H1 (cell line): ENCODE measurements around the gene PDE6B. TPM values are rescaled to one million over a fixed set of nuclear protein-coding genes. Genes with fewer than 3 reads are reported as not detected.

ENCODE experiments used
- CTCF ChIA-PET: fragments of 300-600 bp; sonication (Branson Sonifier 250); formaldehyde crosslinking; loops from one replicate; lab custom pipeline; 2021; ENCODE audit not compliant: partially characterized antibody; lab: Charles Lee
- POLR2A ChIA-PET: fragments of 300-600 bp; sonication (Branson Sonifier 250); formaldehyde crosslinking; loops from one replicate; lab custom pipeline; 2021; ENCODE audit warnings: inconsistent platforms; ENCODE audit not compliant: partially characterized antibody; lab: Charles Lee
- DNase-seq, 2 experiments: peaks; one replicate each; pipeline versions ENCODE4 v3.0.0 to v3.0.0-alpha.2; 2010 to 2022; ENCODE audit warnings: low spot score in 2 of 2, low read depth in 1 of 2, mixed read lengths in 1 of 2
- FAIRE-seq: peaks from 2 replicates; lab custom pipeline; 2011; peaks lifted over from hg19 to GRCh38; lab: Jason Lieb, UNC
- H2AFZ ChIP-seq: 2 replicates; pipeline ENCODE4 v1.8.1; 2012; ENCODE audit warnings: low read length, inconsistent platforms
- H2AK5ac ChIP-seq: 2 replicates; pipeline ENCODE4 v1.6.1; 2013; ENCODE audit warnings: low read depth, low read length
- H2BK120ac ChIP-seq: replicated peaks from 2 replicates; pipeline ENCODE3; 2013; ENCODE audit warnings: low read depth, low read length, inconsistent platforms
- H2BK12ac ChIP-seq: 2 replicates; pipeline ENCODE4 v1.6.1; 2013; ENCODE audit warnings: low read depth, low read length
- H2BK15ac ChIP-seq: 2 replicates; pipeline ENCODE4 v1.6.1; 2013; ENCODE audit warnings: low read length
- H2BK20ac ChIP-seq: 2 replicates; pipeline ENCODE4 v1.6.1; 2013; ENCODE audit warnings: low read length
- H2BK5ac ChIP-seq: 2 replicates; pipeline ENCODE4 v1.6.1; 2013; ENCODE audit warnings: low read depth, low read length
- H3K14ac ChIP-seq: 2 replicates; pipeline ENCODE4 v1.6.1; 2013; ENCODE audit warnings: inconsistent platforms; ENCODE audit not compliant: insufficient read length
- H3K18ac ChIP-seq: 2 replicates; pipeline ENCODE4 v1.6.1; 2013; ENCODE audit warnings: low read length; ENCODE audit errors: extremely low read depth
- H3K23ac ChIP-seq: 2 replicates; pipeline ENCODE4 v1.6.1; 2013; ENCODE audit warnings: inconsistent platforms; ENCODE audit not compliant: insufficient read length
- H3K23me2 ChIP-seq: 2 replicates; pipeline ENCODE4 v1.6.1; 2013; ENCODE audit warnings: low read depth, low read length
- H3K27ac ChIP-seq: 2 replicates; pipeline ENCODE4 v1.6.1; 2011; ENCODE audit warnings: low read depth, low read length, inconsistent platforms
- H3K27me3 ChIP-seq, 4 experiments: replicated peaks in 1 of 4; 1 replicate in 1 of 4; 2 replicates in 3 of 4; pipeline versions ENCODE4 v1.6.1 to v1.8.1; 2011 to 2013; ENCODE audit warnings: low read length in 3 of 4, mild to moderate bottlenecking in 3 of 4, inconsistent platforms in 2 of 4, mixed read lengths in 2 of 4, moderate library complexity in 1 of 4; ENCODE audit not compliant: control insufficient read depth in 3 of 4, insufficient read depth in 3 of 4; ENCODE audit errors: extremely low read depth in 1 of 4
- H3K36me3 ChIP-seq, 4 experiments: 2 replicates each; pipeline versions ENCODE4 v1.6.1 to v1.8.1; 2011 to 2013; ENCODE audit warnings: mild to moderate bottlenecking in 4 of 4, low read length in 3 of 4, moderate library complexity in 2 of 4, control low read depth in 1 of 4, inconsistent platforms in 1 of 4; ENCODE audit not compliant: insufficient read depth in 4 of 4, control insufficient read depth in 2 of 4
- H3K4ac ChIP-seq: replicated peaks from 2 replicates; pipeline ENCODE3; 2013; ENCODE audit warnings: low read length, low read depth, mixed read lengths, inconsistent platforms; ENCODE audit not compliant: insufficient read length
- H3K4me1 ChIP-seq, 4 experiments: replicated peaks in 1 of 4; 1 replicate in 1 of 4; 2 replicates in 3 of 4; pipeline versions ENCODE4 v1.6.1 to v1.8.1; 2011 to 2013; ENCODE audit warnings: low read length in 3 of 4, inconsistent platforms in 2 of 4, mixed read lengths in 1 of 4; ENCODE audit not compliant: insufficient read depth in 4 of 4, control insufficient read depth in 3 of 4
- H3K4me2 ChIP-seq, 2 experiments: 2 replicates each; pipeline versions ENCODE4 v1.6.1 to v1.8.1; 2011 to 2013; ENCODE audit warnings: low read depth in 2 of 2, low read length in 2 of 2, control low read depth in 1 of 2, inconsistent platforms in 1 of 2, mild to moderate bottlenecking in 1 of 2; ENCODE audit not compliant: insufficient read depth in 1 of 2
- H3K4me3 ChIP-seq, 4 experiments: fragments of 200-600, 300-600 bp in 1 of 4; sonication (generic), shearing (Covaris generic), sonication (Bioruptor Twin) in 1 of 4; 2 replicates each; pipeline versions ENCODE4 v1.5.1 to v1.8.1; 2011 to 2016; ENCODE audit warnings: low read length in 4 of 4, low read depth in 3 of 4, control low read depth in 2 of 4, inconsistent platforms in 2 of 4, mild to moderate bottlenecking in 2 of 4, mixed read lengths in 1 of 4, moderate library complexity in 1 of 4; ENCODE audit not compliant: insufficient read depth in 2 of 4; ENCODE audit errors: extremely low read depth in 1 of 4
- H3K56ac ChIP-seq: replicated peaks from 2 replicates; pipeline ENCODE3; 2013; ENCODE audit warnings: low read depth, mild to moderate bottlenecking, mixed read lengths, low read length, inconsistent platforms; ENCODE audit not compliant: insufficient read length
- H3K79me1 ChIP-seq: 2 replicates; pipeline ENCODE4 v1.6.1; 2013; ENCODE audit warnings: low read depth, low read length, control low read depth
- H3K79me2 ChIP-seq, 2 experiments: 2 replicates each; pipeline versions ENCODE4 v1.6.1 to v1.8.1; 2012 to 2013; ENCODE audit warnings: low read length in 2 of 2, mild to moderate bottlenecking in 2 of 2, inconsistent platforms in 1 of 2; ENCODE audit not compliant: insufficient read depth in 2 of 2, control insufficient read depth in 1 of 2
- H3K9ac ChIP-seq, 4 experiments: replicated peaks in 1 of 4; 1 replicate in 1 of 4; 2 replicates in 3 of 4; pipeline versions ENCODE4 v1.6.1 to v1.8.1; 2011 to 2013; ENCODE audit warnings: low read depth in 3 of 4, low read length in 3 of 4, control low read depth in 2 of 4, mild to moderate bottlenecking in 2 of 4, moderate library complexity in 2 of 4, inconsistent platforms in 1 of 4; ENCODE audit errors: extremely low read depth in 1 of 4
- H3K9me3 ChIP-seq, 2 experiments: 2 replicates each; pipeline versions ENCODE4 v1.6.1 to v1.8.1; 2012 to 2013; ENCODE audit warnings: mild to moderate bottlenecking in 2 of 2, moderate library complexity in 2 of 2, control low read depth in 1 of 2, inconsistent platforms in 1 of 2, low read depth in 1 of 2, low read length in 1 of 2, mixed read lengths in 1 of 2; ENCODE audit not compliant: insufficient read depth in 2 of 2
- H4K20me1 ChIP-seq, 2 experiments: replicated peaks in 1 of 2; 2 replicates each; pipeline versions ENCODE3 to v1.8.1; 2011 to 2013; ENCODE audit warnings: inconsistent platforms in 2 of 2, low read length in 2 of 2, mild to moderate bottlenecking in 1 of 2; ENCODE audit not compliant: insufficient read depth in 2 of 2, control insufficient read depth in 1 of 2
- H4K5ac ChIP-seq: 2 replicates; pipeline ENCODE4 v1.6.1; 2013; ENCODE audit warnings: low read length, low read depth, mixed read lengths, inconsistent platforms; ENCODE audit not compliant: insufficient read length
- H4K8ac ChIP-seq: 2 replicates; pipeline ENCODE4 v1.8.0; 2013; ENCODE audit warnings: mild to moderate bottlenecking, moderate library complexity, low read length, inconsistent platforms; ENCODE audit not compliant: insufficient read depth; ENCODE audit errors: extremely low read depth
- H4K91ac ChIP-seq: replicated peaks from 2 replicates; pipeline ENCODE3; 2013; ENCODE audit warnings: low read length, mixed read lengths, inconsistent platforms; ENCODE audit not compliant: insufficient read length
- BCL11A ChIP-seq, 2 experiments: IDR thresholded peaks; one replicate each; pipeline ENCODE4 v1.6.1; 2011; ENCODE audit warnings: low read depth in 2 of 2, low read length in 2 of 2, mild to moderate bottlenecking in 2 of 2
- CTCF ChIP-seq, 3 experiments: IDR thresholded peaks; 1 replicate in 2 of 3; 2 replicates in 1 of 3; pipeline versions ENCODE4 v1.5.1 to v1.6.1; 2011; ENCODE audit warnings: low read length in 3 of 3, mild to moderate bottlenecking in 3 of 3, inconsistent platforms in 2 of 3, low read depth in 1 of 3, moderate library complexity in 1 of 3; ENCODE audit not compliant: insufficient read depth in 1 of 3; ENCODE audit errors: control extremely low read depth in 1 of 3
- EGR1 ChIP-seq: IDR thresholded peaks from 2 replicates; pipeline ENCODE4 v1.6.1; 2011; ENCODE audit warnings: low read depth, low read length, borderline replicate concordance
- EP300 ChIP-seq, 2 experiments: IDR thresholded peaks; 1 replicate in 1 of 2; 2 replicates in 1 of 2; pipeline ENCODE4 v1.6.1; 2011 to 2012; ENCODE audit warnings: low read depth in 2 of 2, low read length in 2 of 2, mild to moderate bottlenecking in 2 of 2, borderline replicate concordance in 1 of 2, inconsistent platforms in 1 of 2, moderate library complexity in 1 of 2
- HDAC6 ChIP-seq: IDR thresholded peaks from one replicate; pipeline ENCODE4 v1.7.1; 2012; ENCODE audit warnings: low read depth, mild to moderate bottlenecking, inconsistent platforms, low read length, moderate library complexity
- JUN ChIP-seq: IDR thresholded peaks from 2 replicates; pipeline ENCODE4 v1.6.1; 2011; ENCODE audit warnings: low read depth, mild to moderate bottlenecking, improper control_type of control experiment, low read length
- SIRT6 ChIP-seq: IDR thresholded peaks from one replicate; pipeline ENCODE4 v1.7.1; 2012; ENCODE audit warnings: low read length, inconsistent platforms
- SP4 ChIP-seq: IDR thresholded peaks from 2 replicates; pipeline ENCODE4 v1.6.1; 2012; ENCODE audit warnings: low read length, inconsistent platforms
- YY1 ChIP-seq: IDR thresholded peaks from 2 replicates; pipeline ENCODE4 v1.6.1; 2011; ENCODE audit warnings: low read depth, mild to moderate bottlenecking, low read length
- ZNF274 ChIP-seq: IDR thresholded peaks from 2 replicates; pipeline ENCODE4 v1.7.0; 2012; ENCODE audit warnings: low read length, borderline replicate concordance; ENCODE audit errors: extremely low read depth
- WGBS, 2 experiments: shearing (Covaris generic) in 1 of 2; methylation state at CpG; one replicate each; pipeline versions ENCODE4 v1.1.6 to v1.1.7; 2013 to 2015; ENCODE audit warnings: low lambda C conversion rate in 2 of 2, mixed read lengths in 2 of 2, inconsistent platforms in 1 of 2, low coverage in 1 of 2, missing lambda C conversion rate in 1 of 2; ENCODE audit not compliant: insufficient replicate concordance in 2 of 2, insufficient coverage in 1 of 2, insufficient read length in 1 of 2; ENCODE audit errors: extremely low coverage in 1 of 2, missing lambda C conversion rate in 1 of 2; 5-methylcytosine and 5-hydroxymethylcytosine counted together
- polyA plus RNA-seq, 7 experiments: library from polyadenylated mRNA; depleted of rRNA in 3 of 7; stranded (reverse) in 5 of 7; unstranded in 2 of 7; fragments of >200 nt in 5 of 7; fragments of 200-250 nt in 2 of 7; gene quantifications; 1 replicate in 5 of 7; 2 replicates in 1 of 7; 4 replicates in 1 of 7; pipeline versions ENCODE4 v1.2.1 to v1.2.3, GENCODE V29; 2011 to 2013; ENCODE audit warnings: missing spikeins in 2 of 7, mixed read lengths in 2 of 7
- total RNA-seq: library from RNA; stranded (reverse); fragmentation: NEBNext Ultra II Directional; extraction: Animal tissue kit (Norgen Biotek cat#: 25700); gene quantifications from 2 replicates; pipeline ENCODE4 v1.2.1, GENCODE V29; 2021
- TF ChIP-seq, protein P1 (sequence below): IDR thresholded peaks from 2 replicates; pipeline ENCODE4 v1.6.1; 2011; ENCODE audit warnings: low read length, improper control_type of control experiment

PDE6B gene
- total and polyA plus RNA-seq, 2 of the 8 experiments (the other 6 are each of a cell fraction or from before 2014, with no cell fraction given): 4.1 to 8.4 TPM

GRCh38 chr4:630656-631055 lies 5.3 kb downstream of the PDE6B start:
- Histone ChIP-seq H4K8ac (no peak overlapping the region), H3K4me3 (no peak overlapping the region), H3K9me3 (peaks cover 10 to 11% of the 10 kb centered on the region in 2 experiments; a peak in 3 of 4 replicates), H3K79me2 (no peaks in the 10 kb centered on the region), H3K14ac (no peak overlapping the region), H2AFZ (no peak overlapping the region), H3K27ac (no peak overlapping the region), H3K79me1 (no peaks in the 10 kb centered on the region), H3K9ac (no peak overlapping the region), H3K4me2 (no peak overlapping the region), H3K23me2 (no peaks in the 10 kb centered on the region), H3K4ac (no peak overlapping the region), H3K23ac (no peak overlapping the region), H2BK12ac (no peak overlapping the region), H2BK20ac (no peak overlapping the region), H3K18ac (no peak overlapping the region), H2BK5ac (no peak overlapping the region), H3K56ac (no peak overlapping the region), H3K4me1 (peaks cover 0 to under 1% (median 0%) of the 10 kb centered on the region in 4 experiments; a peak in 3 of 7 replicates), H3K27me3 (no peaks in the 10 kb centered on the region; a peak in 1 of 7 replicates), H4K20me1 (peaks cover 0 to 2% of the 10 kb centered on the region in 2 experiments), H2BK15ac (no peak overlapping the region), H2AK5ac (no peak overlapping the region), H2BK120ac (no peak overlapping the region), H4K91ac (no peak overlapping the region), H3K36me3 (no peaks in the 10 kb centered on the region), H4K5ac (no peak overlapping the region)
- POLR2A ChIA-PET: no interaction called here
- no peak for FAIRE-seq
- DNase-seq: no peak
- CTCF ChIA-PET: interaction anchor here (1.3 to 1.4 kb wide), 2 partner anchors 26 to 28 kb away, joined by 3 read pairs; no protein-coding TSS in a partner anchor
- 83% methylated on average over 5 of the region's 9 CpGs; no CpG with 5 or more reads in 1 of the 2 experiments for WGBS, 2 experiments
- TF ChIP-seq HDAC6 (no peak), BCL11A (IDR thresholded peaks at IDR 0.05; ENCODE audit: low read depth in 2 of 2, low read length in 2 of 2) (no peak), SP4 (no peak), YY1 (no peak), JUN (no peak), CTCF (IDR thresholded peaks at IDR 0.05; ENCODE audit: control extremely low read depth in 1 of 3, insufficient read depth in 1 of 3, low read depth in 1 of 3, low read length in 3 of 3) (no peak), SIRT6 (no peak), ZNF274 (no peak), EP300 (IDR thresholded peaks at IDR 0.05; ENCODE audit: borderline replicate concordance in 1 of 2, low read depth in 2 of 2, low read length in 2 of 2) (no peak), EGR1 (no peak)
- TF ChIP-seq, protein P1, sequence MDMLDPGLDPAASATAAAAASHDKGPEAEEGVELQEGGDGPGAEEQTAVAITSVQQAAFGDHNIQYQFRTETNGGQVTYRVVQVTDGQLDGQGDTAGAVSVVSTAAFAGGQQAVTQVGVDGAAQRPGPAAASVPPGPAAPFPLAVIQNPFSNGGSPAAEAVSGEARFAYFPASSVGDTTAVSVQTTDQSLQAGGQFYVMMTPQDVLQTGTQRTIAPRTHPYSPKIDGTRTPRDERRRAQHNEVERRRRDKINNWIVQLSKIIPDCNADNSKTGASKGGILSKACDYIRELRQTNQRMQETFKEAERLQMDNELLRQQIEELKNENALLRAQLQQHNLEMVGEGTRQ: no peak
